Gastrocnemius medialis (tissue), 4 donors: ENCODE data around the gene MSH4.

Experiments used
- CTCF ChIP-seq, 5 experiments: fragments of 450-650 bp in 3 of 5; fragments of 200-600 bp in 2 of 5; sonication (generic) in 2 of 5; IDR thresholded peaks in 4 of 5; conservative IDR thresholded peaks in 1 of 5; 1 replicate in 4 of 5; 2 replicates in 1 of 5; pipeline ENCODE4 v1.5.1; 2016 to 2019; ENCODE audit warnings: antibody characterized with exemption in 5 of 5, mild to moderate bottlenecking in 3 of 5, moderate library complexity in 3 of 5
- POLR2A ChIP-seq, 2 donors: fragments of 450-650 bp; IDR thresholded peaks; one replicate each; pipeline ENCODE4 v1.6.1; 2017; ENCODE audit warnings: antibody characterized with exemption in 2 of 2, mild to moderate bottlenecking in 2 of 2, moderate library complexity in 2 of 2

GRCh38 chr1:75811211-75811981 is 14.7 kb downstream of the MSH4 start:
- TF ChIP-seq POLR2A (IDR thresholded peaks at IDR 0.05) (no peak), CTCF (IDR thresholded peaks at IDR 0.05 in 4 of 5, conservative IDR thresholded peaks at IDR 0.05 in 1 of 5) (no peak)
